Neural cell (in vitro differentiated cells): ENCODE data around the gene SLCO3A1. TPM values are rescaled to one million over a fixed set of nuclear protein-coding genes. Genes with fewer than 3 reads are reported as not detected.

Experiments
- H2AFZ ChIP-seq: fragments of 200-600, 300-800 bp; sonication (generic), shearing (Covaris generic); 2 replicates; pipeline ENCODE4 v1.6.0; 2014; ENCODE audit warnings: low read depth, mild to moderate bottlenecking, antibody characterized with exemption, low read length, moderate library complexity
- H3F3A ChIP-seq: fragments of 200-600 bp; shearing (Covaris generic); 2 replicates; pipeline ENCODE4 v1.6.1; 2016; ENCODE audit warnings: mild to moderate bottlenecking, moderate library complexity, mixed read lengths, antibody characterized with exemption, low read length; ENCODE audit not compliant: insufficient read depth, poor library complexity, severe bottlenecking
- H3K27ac ChIP-seq: fragments of 200-600, 300-800 bp; sonication (generic), shearing (Covaris generic); 2 replicates; pipeline ENCODE4 v1.5.1; 2014; ENCODE audit warnings: mild to moderate bottlenecking, low read length, moderate library complexity
- H3K27me3 ChIP-seq: fragments of 300-800, 200-600 bp; sonication (generic), shearing (Covaris generic); 2 replicates; pipeline ENCODE4 v1.6.0; 2014; ENCODE audit warnings: mild to moderate bottlenecking, low read depth, low read length, moderate library complexity; ENCODE audit not compliant: insufficient read depth
- H3K36me3 ChIP-seq: fragments of 300-800, 200-600 bp; sonication (generic), shearing (Covaris generic); 2 replicates; pipeline ENCODE4 v1.5.1; 2014; ENCODE audit warnings: mild to moderate bottlenecking, antibody characterized with exemption, low read length, moderate library complexity; ENCODE audit not compliant: insufficient read depth
- H3K4me2 ChIP-seq: fragments of 300-800, 200-600 bp; sonication (generic), shearing (Covaris generic); 2 replicates; pipeline ENCODE4 v1.6.0; 2014; ENCODE audit warnings: mild to moderate bottlenecking, low read length
- H3K4me3 ChIP-seq: fragments of 300-800, 200-600 bp; sonication (generic), shearing (Covaris generic); 2 replicates; pipeline ENCODE4 v1.5.1; 2014; ENCODE audit warnings: mild to moderate bottlenecking, low read length, moderate library complexity
- H3K79me2 ChIP-seq: fragments of 200-600 bp; shearing (Covaris generic); replicated peaks from 2 replicates; pipeline ENCODE4 v1.6.0; 2014; ENCODE audit warnings: mild to moderate bottlenecking, low read length, moderate library complexity; ENCODE audit not compliant: insufficient read depth
- H3K9ac ChIP-seq: fragments of 300-800, 200-600 bp; sonication (generic), shearing (Covaris generic); 2 replicates; pipeline ENCODE4 v1.6.1; 2016; ENCODE audit warnings: mild to moderate bottlenecking, low read length, mixed read lengths
- H3K9me2 ChIP-seq: fragments of 200-600 bp; shearing (Covaris generic); 2 replicates; pipeline ENCODE4 v1.6.1; 2016; ENCODE audit warnings: mild to moderate bottlenecking, low read length, mixed read lengths; ENCODE audit not compliant: insufficient read depth
- H3K9me3 ChIP-seq: fragments of 200-600, 300-800 bp; sonication (generic), shearing (Covaris generic); 2 replicates; pipeline ENCODE4 v1.6.1; 2016; ENCODE audit warnings: mild to moderate bottlenecking, mixed run types, low read length, moderate library complexity, mixed read lengths
- H4K20me1 ChIP-seq: fragments of 200-600 bp; shearing (Covaris generic); 2 replicates; pipeline ENCODE4 v1.6.1; 2016; ENCODE audit warnings: mild to moderate bottlenecking, mixed run types; ENCODE audit not compliant: insufficient read depth
- EP300 ChIP-seq: fragments of 450-650 bp; conservative IDR thresholded peaks from 2 replicates; pipeline ENCODE4 v1.6.1; 2014; ENCODE audit warnings: antibody characterized with exemption, mild to moderate bottlenecking, moderate library complexity; ENCODE audit not compliant: poor library complexity, severe bottlenecking
- EZH2 ChIP-seq: fragments of 200-600, 300-800 bp; shearing (Covaris generic), sonication (generic); IDR thresholded peaks from 2 replicates; pipeline ENCODE4 v1.6.1; 2014; ENCODE audit warnings: antibody characterized with exemption, low read length, borderline replicate concordance, mild to moderate bottlenecking; ENCODE audit not compliant: insufficient read depth, poor library complexity, severe bottlenecking
- MXI1 ChIP-seq: fragments of 450-650 bp; conservative IDR thresholded peaks from 2 replicates; pipeline ENCODE4 v1.6.1; 2014; ENCODE audit warnings: antibody characterized with exemption, mild to moderate bottlenecking; ENCODE audit not compliant: poor library complexity, severe bottlenecking
- POLR2AphosphoS5 ChIP-seq: IDR thresholded peaks from 2 replicates; pipeline ENCODE4 v1.6.1; 2012
- RAD21 ChIP-seq: fragments of 450-650 bp; conservative IDR thresholded peaks from 2 replicates; pipeline ENCODE4 v1.6.1; 2014; ENCODE audit warnings: antibody characterized with exemption, mild to moderate bottlenecking, moderate library complexity
- REST ChIP-seq: IDR thresholded peaks from 2 replicates; pipeline ENCODE4 v1.6.1; 2012; ENCODE audit warnings: borderline replicate concordance
- SMC3 ChIP-seq: fragments of 450-650 bp; conservative IDR thresholded peaks from 2 replicates; pipeline ENCODE4 v1.6.1; 2014; ENCODE audit warnings: antibody characterized with exemption, mild to moderate bottlenecking, moderate library complexity; ENCODE audit not compliant: poor library complexity
- TAF1 ChIP-seq: IDR thresholded peaks from 2 replicates; pipeline ENCODE4 v1.6.1; 2012; ENCODE audit warnings: low read depth
- polyA plus RNA-seq: library from polyadenylated mRNA; depleted of rRNA; stranded (reverse); fragments of >200 nt; gene quantifications from 2 replicates; pipeline ENCODE4 v1.2.3, GENCODE V29; 2014
- TF ChIP-seq, protein P1 (sequence below): fragments of 450-650 bp; IDR thresholded peaks from 2 replicates; pipeline ENCODE4 v1.5.1; 2014; ENCODE audit warnings: antibody characterized with exemption, mild to moderate bottlenecking, moderate library complexity; ENCODE audit not compliant: poor library complexity, severe bottlenecking

Gene SLCO3A1
- polyA plus RNA-seq, 1 donor from 2014 or later = 14.2 TPM

- Histone ChIP-seq H3K79me2 (peaks cover 30% of the 10 kb centered on the region), H4K20me1 (no peaks in the 10 kb centered on the region), H3K4me3 (no peak overlapping the region), H3K27me3 (no peaks in the 10 kb centered on the region), H3K9me2 (no peaks in the 10 kb centered on the region), H3K36me3 (no peaks in the 10 kb centered on the region), H3K27ac (no peak overlapping the region), H3K9me3 (no peaks in the 10 kb centered on the region), H3K9ac (no peak overlapping the region), H2AFZ (no peak overlapping the region), H3F3A (no peaks in the 10 kb centered on the region), H3K4me2 (no peak overlapping the region)
- TF ChIP-seq REST (no peak), POLR2AphosphoS5 (no peak), SMC3 (no peak), RAD21 (no peak), MXI1 (no peak), EP300 (no peak), TAF1 (no peak), EZH2 (no peak)
- TF ChIP-seq, protein P1, sequence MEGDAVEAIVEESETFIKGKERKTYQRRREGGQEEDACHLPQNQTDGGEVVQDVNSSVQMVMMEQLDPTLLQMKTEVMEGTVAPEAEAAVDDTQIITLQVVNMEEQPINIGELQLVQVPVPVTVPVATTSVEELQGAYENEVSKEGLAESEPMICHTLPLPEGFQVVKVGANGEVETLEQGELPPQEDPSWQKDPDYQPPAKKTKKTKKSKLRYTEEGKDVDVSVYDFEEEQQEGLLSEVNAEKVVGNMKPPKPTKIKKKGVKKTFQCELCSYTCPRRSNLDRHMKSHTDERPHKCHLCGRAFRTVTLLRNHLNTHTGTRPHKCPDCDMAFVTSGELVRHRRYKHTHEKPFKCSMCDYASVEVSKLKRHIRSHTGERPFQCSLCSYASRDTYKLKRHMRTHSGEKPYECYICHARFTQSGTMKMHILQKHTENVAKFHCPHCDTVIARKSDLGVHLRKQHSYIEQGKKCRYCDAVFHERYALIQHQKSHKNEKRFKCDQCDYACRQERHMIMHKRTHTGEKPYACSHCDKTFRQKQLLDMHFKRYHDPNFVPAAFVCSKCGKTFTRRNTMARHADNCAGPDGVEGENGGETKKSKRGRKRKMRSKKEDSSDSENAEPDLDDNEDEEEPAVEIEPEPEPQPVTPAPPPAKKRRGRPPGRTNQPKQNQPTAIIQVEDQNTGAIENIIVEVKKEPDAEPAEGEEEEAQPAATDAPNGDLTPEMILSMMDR = no peak
Observed at GRCh38 chr15:91939403-91939831, 85.9 kb downstream of the SLCO3A1 start.

DNA sequence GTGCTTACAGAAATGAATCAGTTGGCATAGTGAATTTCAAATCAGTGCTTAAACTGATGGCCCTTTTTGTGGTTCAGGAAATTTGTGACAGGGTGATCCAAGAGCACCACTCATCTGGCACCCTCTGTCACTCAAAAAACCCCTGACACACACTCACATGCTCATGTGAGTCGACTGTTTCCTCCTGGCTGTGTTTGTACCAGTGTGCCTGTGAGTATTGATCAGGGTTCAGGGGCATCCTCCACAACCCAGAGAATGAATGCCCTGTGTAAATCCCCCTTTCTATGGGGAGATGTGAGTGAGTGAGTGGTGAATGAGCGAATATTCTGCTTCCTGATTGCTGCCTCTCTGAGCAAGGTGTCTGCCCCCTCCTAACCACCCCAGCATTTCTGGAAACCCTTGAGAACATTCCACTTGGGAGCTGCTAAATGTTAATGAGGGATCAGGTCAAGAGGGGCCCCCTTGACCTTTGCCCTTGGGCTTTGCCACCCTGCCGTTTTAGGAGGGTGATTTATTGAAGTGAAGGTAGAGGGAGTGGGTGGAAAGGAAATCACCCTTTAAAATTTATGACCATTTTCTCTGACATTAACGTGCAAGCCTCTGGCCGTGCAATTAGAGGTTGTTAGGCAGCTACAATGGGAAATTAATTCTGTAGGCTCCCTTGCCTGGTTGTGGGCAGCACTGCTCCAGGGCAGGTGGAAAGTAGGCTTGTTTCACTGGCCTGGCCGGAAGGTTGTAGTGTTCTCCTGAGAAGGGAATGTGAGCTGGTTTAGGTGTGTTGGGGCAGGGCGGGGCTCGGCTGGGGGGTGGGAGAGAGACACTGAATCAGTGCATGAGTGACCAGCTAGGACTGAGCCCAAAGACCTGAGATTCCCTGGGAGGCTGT lies 87.2 kb downstream of the SLCO3A1 start:
- Histone ChIP-seq H2AFZ (no peak overlapping the region), H3K4me2 (no peak overlapping the region), H3K9me2 (no peaks in the 10 kb centered on the region), H3F3A (no peaks in the 10 kb centered on the region), H3K9me3 (no peaks in the 10 kb centered on the region), H3K9ac (peak overlapping the region; percentile 12), H3K36me3 (no peaks in the 10 kb centered on the region), H3K27ac (no peak overlapping the region), H3K4me3 (no peak overlapping the region), H3K79me2 (peaks cover 30% of the 10 kb centered on the region), H4K20me1 (no peaks in the 10 kb centered on the region), H3K27me3 (no peaks in the 10 kb centered on the region)
- TF ChIP-seq SMC3 = no peak
- no peak for TF ChIP-seq EZH2
- no peak for TF ChIP-seq TAF1
- TF ChIP-seq, protein P1 = no peak
